ENCODE results near the gene RAB3IP. TPM values are rescaled to one million over a fixed set of nuclear protein-coding genes. Genes with fewer than 3 reads are reported as not detected.

The RAB3IP gene
- total RNA-seq, 3 donors from 2014 or later = 12.5 to 45.5 (median 21.6) TPM

DNA sequence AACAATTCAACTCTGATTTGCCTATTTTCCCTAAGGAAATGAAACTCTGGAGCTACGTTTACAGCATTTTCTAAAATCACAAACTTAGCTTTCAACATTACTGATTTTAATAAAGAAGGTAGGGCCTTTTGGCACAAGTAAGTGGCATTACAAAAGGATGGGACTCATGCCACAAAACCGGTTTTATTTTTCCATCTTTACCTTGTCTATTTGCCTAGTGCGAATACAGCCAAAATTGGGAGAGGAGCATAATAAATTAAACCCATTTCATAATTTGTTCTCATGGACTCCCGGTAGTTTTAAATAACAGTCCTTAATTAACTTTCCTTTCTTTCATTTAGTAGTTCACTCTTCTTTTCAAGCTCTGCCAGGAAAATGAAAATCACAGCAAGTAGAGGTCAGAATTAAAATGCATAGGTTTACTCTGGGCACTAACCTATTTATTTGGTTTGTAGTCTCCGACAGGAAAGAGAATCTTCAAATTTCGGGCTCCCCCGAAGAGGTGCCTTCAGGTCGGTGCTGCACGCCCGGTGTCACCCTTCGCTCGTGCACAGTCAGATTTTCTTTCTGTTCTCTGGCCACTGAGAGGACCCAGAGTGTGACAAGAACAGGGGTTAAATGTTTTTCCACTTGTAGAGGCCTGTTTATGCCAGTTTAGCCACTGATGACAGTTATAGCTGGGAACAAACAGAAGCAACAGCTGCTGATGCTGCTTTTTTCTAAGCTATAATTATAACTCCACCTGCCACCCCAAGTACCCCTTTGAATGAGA is 39.7 kb upstream of the RAB3IP start, which contains the start of gene BEST3:
TSS of gene BEST3 (minus strand) at position 535 of the 772 bp plus-strand sequence. CDS start 1,505 bp downstream, outside the sequence.
- TF ChIP-seq POLR2AphosphoS5 (IDR thresholded peaks at IDR 0.05) (no peak), POLR2A (IDR thresholded peaks at IDR 0.05) (no peak)
- TF ChIP-seq, protein P1, sequence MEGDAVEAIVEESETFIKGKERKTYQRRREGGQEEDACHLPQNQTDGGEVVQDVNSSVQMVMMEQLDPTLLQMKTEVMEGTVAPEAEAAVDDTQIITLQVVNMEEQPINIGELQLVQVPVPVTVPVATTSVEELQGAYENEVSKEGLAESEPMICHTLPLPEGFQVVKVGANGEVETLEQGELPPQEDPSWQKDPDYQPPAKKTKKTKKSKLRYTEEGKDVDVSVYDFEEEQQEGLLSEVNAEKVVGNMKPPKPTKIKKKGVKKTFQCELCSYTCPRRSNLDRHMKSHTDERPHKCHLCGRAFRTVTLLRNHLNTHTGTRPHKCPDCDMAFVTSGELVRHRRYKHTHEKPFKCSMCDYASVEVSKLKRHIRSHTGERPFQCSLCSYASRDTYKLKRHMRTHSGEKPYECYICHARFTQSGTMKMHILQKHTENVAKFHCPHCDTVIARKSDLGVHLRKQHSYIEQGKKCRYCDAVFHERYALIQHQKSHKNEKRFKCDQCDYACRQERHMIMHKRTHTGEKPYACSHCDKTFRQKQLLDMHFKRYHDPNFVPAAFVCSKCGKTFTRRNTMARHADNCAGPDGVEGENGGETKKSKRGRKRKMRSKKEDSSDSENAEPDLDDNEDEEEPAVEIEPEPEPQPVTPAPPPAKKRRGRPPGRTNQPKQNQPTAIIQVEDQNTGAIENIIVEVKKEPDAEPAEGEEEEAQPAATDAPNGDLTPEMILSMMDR (IDR thresholded peaks at IDR 0.05) = no peak
- H3K9me3 ChIP-seq = no peaks in the 10 kb centered on the region
- DNase-seq (ENCODE audit: low spot score in 2 of 2) = no peak
- H3K4me3 ChIP-seq = peak within 1 kb of the TSS in 1 of 3 donors; percentile 24
- H3K27me3 ChIP-seq = no peaks in the 10 kb centered on the region
- H3K27ac ChIP-seq = peak within 1 kb of the TSS; percentile 23 to 74
- intact Hi-C loops (cut with DNase I; ENCODE audit: low total_unique reads) = no loop called here
- no peaks in the 10 kb centered on the region for H3K4me1 ChIP-seq
- H3K36me3 ChIP-seq = no peaks in the 10 kb centered on the region

DNA sequence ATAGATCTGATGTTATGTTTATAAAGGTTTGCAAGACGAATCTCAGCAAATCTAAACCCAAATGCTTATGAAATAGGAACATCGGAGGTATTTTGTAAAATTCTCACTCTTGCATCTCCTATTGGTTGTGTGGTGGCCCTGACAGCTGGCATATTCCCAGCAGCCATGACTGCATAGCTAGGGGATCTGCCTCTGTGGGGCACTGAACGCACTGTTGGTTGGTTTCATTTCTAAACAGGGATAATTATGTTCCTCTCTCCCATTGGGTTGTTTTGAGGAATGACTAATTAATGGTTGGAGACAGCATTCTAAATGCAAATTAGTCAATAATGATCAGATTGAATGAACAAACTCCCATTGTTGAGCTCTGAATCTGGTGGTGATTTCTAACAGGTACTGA is 36.8 kb upstream of the RAB3IP start:
- Histone ChIP-seq H3K36me3 (no peaks in the 10 kb centered on the region), H3K9me3 (no peaks in the 10 kb centered on the region), H3K4me3 (no peak overlapping the region), H3K4me1 (no peaks in the 10 kb centered on the region), H3K27me3 (no peaks in the 10 kb centered on the region), H3K27ac (no peak overlapping the region)
- DNase-seq (ENCODE audit: low spot score in 2 of 2) = no peak
- intact Hi-C loops (cut with DNase I; ENCODE audit: low total_unique reads) = no loop called here
- no peak for TF ChIP-seq POLR2AphosphoS5 (IDR thresholded peaks at IDR 0.05)
- TF ChIP-seq POLR2A (IDR thresholded peaks at IDR 0.05) = no peak
- TF ChIP-seq, protein P1 (IDR thresholded peaks at IDR 0.05) = no peak

DNA sequence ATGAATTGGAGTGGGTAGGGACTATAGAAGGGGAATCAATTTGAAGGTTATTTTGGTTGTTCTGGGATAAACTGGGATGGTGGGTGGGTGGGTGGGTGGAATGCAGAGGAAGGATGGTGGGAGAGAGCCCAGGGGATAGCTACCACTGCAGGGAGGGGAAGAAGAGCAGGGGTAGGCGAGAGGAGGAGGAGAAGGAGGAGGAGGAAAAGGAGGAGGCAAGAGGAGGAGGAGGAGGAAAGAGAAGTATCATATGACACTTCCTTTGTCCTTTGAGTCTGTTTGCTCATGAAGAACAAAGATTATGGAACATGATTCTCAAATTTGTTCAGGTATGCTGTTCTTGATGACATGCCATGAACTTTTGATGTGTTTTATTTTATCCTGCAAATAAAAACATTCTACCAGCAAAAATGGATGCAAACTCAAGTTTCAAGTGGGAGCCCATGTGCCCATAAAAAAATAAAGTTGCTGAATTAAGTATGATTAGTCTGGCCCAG is 35.5 kb upstream of the RAB3IP start:
- intact Hi-C loops (cut with DNase I; ENCODE audit: low total_unique reads) = no loop called here
- TF ChIP-seq POLR2AphosphoS5 (IDR thresholded peaks at IDR 0.05) (no peak), POLR2A (IDR thresholded peaks at IDR 0.05) (no peak)
- TF ChIP-seq, protein P1 (IDR thresholded peaks at IDR 0.05) = no peak
- no peaks in the 10 kb centered on the region for H3K9me3 ChIP-seq
- H3K4me3 ChIP-seq = no peak overlapping the region
- no peaks in the 10 kb centered on the region for H3K27me3 ChIP-seq
- no peaks in the 10 kb centered on the region for H3K4me1 ChIP-seq
- H3K36me3 ChIP-seq = no peaks in the 10 kb centered on the region
- DNase-seq (ENCODE audit: low spot score in 2 of 2) = no peak
- no peak overlapping the region for H3K27ac ChIP-seq

DNA sequence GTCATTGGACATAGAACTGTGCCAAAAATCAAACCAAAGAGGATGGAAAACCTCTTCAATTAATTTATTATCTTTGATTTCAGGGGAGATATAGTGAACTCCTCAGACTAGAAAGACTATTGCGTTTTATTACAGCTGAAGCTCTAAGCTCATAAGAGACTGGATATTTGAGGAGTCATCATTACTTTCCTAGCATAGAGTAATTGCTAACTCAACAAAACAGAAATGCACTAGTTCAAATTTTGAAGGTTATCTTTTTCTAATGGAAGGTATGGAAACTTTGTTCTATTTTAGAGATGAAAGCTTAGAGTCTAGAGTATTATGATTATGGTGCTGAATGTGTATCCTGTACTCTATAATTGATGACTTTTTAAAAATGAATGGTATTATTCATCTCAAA is 34.3 kb upstream of the RAB3IP start:
- no peaks in the 10 kb centered on the region for H3K9me3 ChIP-seq
- intact Hi-C loops (cut with DNase I; ENCODE audit: low total_unique reads) = no loop called here
- H3K4me3 ChIP-seq = no peak overlapping the region
- TF ChIP-seq POLR2AphosphoS5 (IDR thresholded peaks at IDR 0.05) (no peak), POLR2A (IDR thresholded peaks at IDR 0.05) (no peak)
- TF ChIP-seq, protein P1 (IDR thresholded peaks at IDR 0.05) = no peak
- H3K36me3 ChIP-seq = no peaks in the 10 kb centered on the region
- no peaks in the 10 kb centered on the region for H3K27me3 ChIP-seq
- no peak for DNase-seq (ENCODE audit: low spot score in 2 of 2)
- no peak overlapping the region for H3K27ac ChIP-seq
- no peaks in the 10 kb centered on the region for H3K4me1 ChIP-seq

DNA sequence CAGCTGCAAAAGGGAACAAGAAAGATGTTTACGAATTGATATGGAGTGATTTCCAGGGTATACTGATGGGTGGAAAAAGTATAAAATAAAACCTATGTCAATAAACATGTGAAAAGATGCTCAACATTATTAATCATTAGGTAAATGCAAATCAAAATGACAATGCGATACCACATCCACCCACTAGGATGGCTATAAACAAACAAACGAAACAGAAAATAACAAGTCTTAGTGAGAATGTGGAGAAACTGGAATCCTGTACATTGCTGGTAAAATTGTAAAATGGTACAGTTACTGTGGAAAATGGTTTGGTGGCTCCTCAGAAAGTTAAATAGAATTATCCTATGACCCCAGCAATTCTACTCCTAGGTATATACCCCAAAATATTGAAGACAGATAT is 30.0 kb upstream of the RAB3IP start:
- no peaks in the 10 kb centered on the region for H3K27me3 ChIP-seq
- no peaks in the 10 kb centered on the region for H3K36me3 ChIP-seq
- intact Hi-C loops (cut with DNase I; ENCODE audit: low total_unique reads) = no loop called here
- no peak overlapping the region for H3K4me3 ChIP-seq
- no peak for DNase-seq (ENCODE audit: low spot score in 2 of 2)
- no peaks in the 10 kb centered on the region for H3K4me1 ChIP-seq
- H3K27ac ChIP-seq = no peak overlapping the region
- H3K9me3 ChIP-seq = no peaks in the 10 kb centered on the region
- TF ChIP-seq POLR2AphosphoS5 (IDR thresholded peaks at IDR 0.05) = no peak
- TF ChIP-seq, protein P1 (IDR thresholded peaks at IDR 0.05) = no peak
- no peak for TF ChIP-seq POLR2A (IDR thresholded peaks at IDR 0.05)

Measured in breast epithelium (tissue), 4 donors.